HepG2 (cell line): ENCODE measurements around the gene CTSA. TPM values are rescaled to one million over a fixed set of nuclear protein-coding genes. Genes with fewer than 3 reads are reported as not detected.
A peak's percentile ranks its signal among the peaks of the same experiment; 100 is the strongest.

Experiments used
- AGO2 ChIP-seq: fragments of 200-400 bp; formaldehyde crosslinking; optimal IDR thresholded peaks from 2 replicates; pipeline ENCODE3; 2017; ENCODE audit warnings: mild to moderate bottlenecking, low read depth, low read length, moderate library complexity
- IKZF4 ChIP-seq: sonication (generic); formaldehyde crosslinking; IDR thresholded peaks from 2 replicates; pipeline ENCODE4 v1.5.1; 2020; ENCODE audit warnings: borderline replicate concordance, mild to moderate bottlenecking, low read depth, missing genetic modification reagents; ENCODE audit errors: not compliant biosample characterization
- IRF2 ChIP-seq: IDR thresholded peaks from 2 replicates; pipeline ENCODE4 v1.6.1; 2018; ENCODE audit warnings: missing genetic modification reagents, missing compliant biosample characterization
- NR2F1 ChIP-seq, 2 experiments: fragments of 450-650 bp in 1 of 2; formaldehyde crosslinking in 1 of 2; IDR thresholded peaks; 2 replicates each; pipeline versions ENCODE4 v1.5.0 to v1.6.1; 2016 to 2020; ENCODE audit warnings: mild to moderate bottlenecking in 1 of 2, missing compliant biosample characterization in 1 of 2, missing genetic modification reagents in 1 of 2, moderate library complexity in 1 of 2
- SP1 ChIP-seq, 2 experiments: fragments of 450-650 bp in 1 of 2; sonication (generic) in 1 of 2; formaldehyde crosslinking in 1 of 2; IDR thresholded peaks; 2 replicates each; pipeline versions ENCODE4 v1.4.0 to v1.6.1; 2016 to 2020; ENCODE audit warnings: missing genetic modification reagents in 1 of 2
- ZBTB42 ChIP-seq: sonication (generic); formaldehyde crosslinking; IDR thresholded peaks from 2 replicates; pipeline ENCODE4 v1.5.0; 2020; ENCODE audit warnings: mild to moderate bottlenecking, missing genetic modification reagents
- ZNF121 ChIP-seq: sonication (generic); formaldehyde crosslinking; IDR thresholded peaks from 2 replicates; pipeline ENCODE4 v1.5.0; 2020; ENCODE audit warnings: mild to moderate bottlenecking, missing genetic modification reagents
- ZNF747 ChIP-seq: sonication (generic); formaldehyde crosslinking; IDR thresholded peaks from 2 replicates; pipeline ENCODE4 v1.8.1; 2023; ENCODE audit warnings: missing genetic modification reagents, mild to moderate bottlenecking, borderline replicate concordance
- ZNF75D ChIP-seq: sonication (generic); formaldehyde crosslinking; IDR thresholded peaks from 2 replicates; pipeline ENCODE4 v1.8.1; 2023; ENCODE audit warnings: missing genetic modification reagents, mild to moderate bottlenecking, borderline replicate concordance
- ZNF850 ChIP-seq: sonication (generic); formaldehyde crosslinking; conservative IDR thresholded peaks from 2 replicates; pipeline ENCODE4 v1.9.0; 2021; ENCODE audit warnings: mild to moderate bottlenecking, missing genetic modification reagents
- ZSCAN21 ChIP-seq: sonication (generic); formaldehyde crosslinking; IDR thresholded peaks from 2 replicates; pipeline ENCODE4 v1.8.0; 2022; ENCODE audit warnings: mild to moderate bottlenecking, missing genetic modification reagents, moderate library complexity, borderline replicate concordance
- polyA plus RNA-seq, 8 experiments: library from polyadenylated mRNA; depleted of rRNA in 3 of 8; stranded (reverse) in 7 of 8; unstranded in 1 of 8; fragments of >200 nt; fragmentation: Illumina TruSeq in 4 of 8; extraction: Trizol in 4 of 8; gene quantifications; 2 replicates each; pipeline versions ENCODE4 v1.2.1 to v1.2.3, GENCODE V29; 2011 to 2016; ENCODE audit warnings: low read depth in 4 of 8, missing spikeins in 1 of 8, mixed read lengths in 1 of 8; ENCODE audit not compliant: insufficient read depth in 1 of 8
- total RNA-seq, 5 experiments: library from RNA; depleted of rRNA; stranded (reverse); fragments of >200 nt; fragmentation: Illumina TruSeq; extraction: Trizol; gene quantifications; 2 replicates each; pipeline ENCODE4 v1.2.3, GENCODE V29; 2016; ENCODE audit warnings: low read depth in 1 of 5
- TF ChIP-seq, protein P1 (sequence below): IDR thresholded peaks from 2 replicates; pipeline ENCODE4 v1.4.0; 2020; ENCODE audit warnings: mild to moderate bottlenecking, missing genetic modification reagents
- TF ChIP-seq, protein P2 (sequence below): IDR thresholded peaks from 2 replicates; pipeline ENCODE4 v1.6.1; 2018; ENCODE audit warnings: missing genetic modification reagents, mild to moderate bottlenecking, missing compliant biosample characterization
- TF ChIP-seq, protein P3 (sequence below): sonication (generic); formaldehyde crosslinking; IDR thresholded peaks from 2 replicates; pipeline ENCODE4 v1.5.0; 2020; ENCODE audit warnings: mild to moderate bottlenecking, missing genetic modification reagents, moderate library complexity
- TF ChIP-seq, protein P4 (sequence below): sonication (generic); formaldehyde crosslinking; IDR thresholded peaks from 2 replicates; pipeline ENCODE4 v1.4.0; 2020; ENCODE audit warnings: missing genetic modification reagents, borderline replicate concordance
- TF ChIP-seq, protein P5 (sequence below): sonication (generic); formaldehyde crosslinking; conservative IDR thresholded peaks from 2 replicates; pipeline ENCODE4 v1.4.0; 2020; ENCODE audit warnings: missing genetic modification reagents

The CTSA gene
- total and polyA plus RNA-seq, 2 of the 13 experiments (the other 11 are each of a cell fraction or from before 2014, with no cell fraction given) = 202 to 231 TPM

DNA sequence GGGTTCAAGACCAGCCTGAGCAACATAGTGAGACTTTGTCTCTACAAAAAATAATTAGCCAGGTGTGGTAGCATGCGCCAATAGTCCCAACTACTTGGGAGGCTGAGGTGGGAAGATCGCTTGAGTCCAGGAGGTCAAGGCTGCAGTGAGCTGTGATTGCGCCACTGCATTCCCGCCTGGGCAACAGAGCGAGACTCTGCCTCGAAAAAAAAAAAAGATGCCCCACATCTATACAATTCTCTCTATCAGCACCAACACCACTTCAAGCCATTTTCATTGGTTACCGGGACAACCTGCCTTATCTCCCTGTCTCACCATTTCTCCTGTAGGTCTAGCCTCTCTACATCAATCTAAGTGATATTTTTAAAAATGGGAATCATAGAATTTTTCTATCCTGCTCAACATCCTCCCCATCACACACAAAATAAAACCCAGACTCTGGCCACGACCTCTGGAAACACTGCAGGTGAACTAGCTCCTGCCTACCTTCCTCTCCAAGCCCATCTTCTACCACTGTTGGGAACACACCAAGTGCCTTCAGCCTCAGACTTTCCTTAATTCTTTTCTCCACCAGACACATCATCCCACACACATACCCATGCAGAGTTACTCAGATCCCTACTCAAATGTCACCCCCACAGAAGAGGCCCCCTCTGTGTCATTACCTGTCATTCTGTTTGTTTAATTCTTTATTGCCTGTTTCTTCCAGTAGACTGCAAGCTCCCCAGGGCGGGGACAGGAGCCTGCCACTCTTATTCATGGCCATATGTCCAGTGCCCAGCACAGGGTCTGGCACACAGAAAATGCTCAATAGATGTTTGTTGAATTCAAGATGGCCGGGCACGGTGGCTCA is 30.4 kb downstream of the CTSA start (continued):
- TF ChIP-seq, protein P1, sequence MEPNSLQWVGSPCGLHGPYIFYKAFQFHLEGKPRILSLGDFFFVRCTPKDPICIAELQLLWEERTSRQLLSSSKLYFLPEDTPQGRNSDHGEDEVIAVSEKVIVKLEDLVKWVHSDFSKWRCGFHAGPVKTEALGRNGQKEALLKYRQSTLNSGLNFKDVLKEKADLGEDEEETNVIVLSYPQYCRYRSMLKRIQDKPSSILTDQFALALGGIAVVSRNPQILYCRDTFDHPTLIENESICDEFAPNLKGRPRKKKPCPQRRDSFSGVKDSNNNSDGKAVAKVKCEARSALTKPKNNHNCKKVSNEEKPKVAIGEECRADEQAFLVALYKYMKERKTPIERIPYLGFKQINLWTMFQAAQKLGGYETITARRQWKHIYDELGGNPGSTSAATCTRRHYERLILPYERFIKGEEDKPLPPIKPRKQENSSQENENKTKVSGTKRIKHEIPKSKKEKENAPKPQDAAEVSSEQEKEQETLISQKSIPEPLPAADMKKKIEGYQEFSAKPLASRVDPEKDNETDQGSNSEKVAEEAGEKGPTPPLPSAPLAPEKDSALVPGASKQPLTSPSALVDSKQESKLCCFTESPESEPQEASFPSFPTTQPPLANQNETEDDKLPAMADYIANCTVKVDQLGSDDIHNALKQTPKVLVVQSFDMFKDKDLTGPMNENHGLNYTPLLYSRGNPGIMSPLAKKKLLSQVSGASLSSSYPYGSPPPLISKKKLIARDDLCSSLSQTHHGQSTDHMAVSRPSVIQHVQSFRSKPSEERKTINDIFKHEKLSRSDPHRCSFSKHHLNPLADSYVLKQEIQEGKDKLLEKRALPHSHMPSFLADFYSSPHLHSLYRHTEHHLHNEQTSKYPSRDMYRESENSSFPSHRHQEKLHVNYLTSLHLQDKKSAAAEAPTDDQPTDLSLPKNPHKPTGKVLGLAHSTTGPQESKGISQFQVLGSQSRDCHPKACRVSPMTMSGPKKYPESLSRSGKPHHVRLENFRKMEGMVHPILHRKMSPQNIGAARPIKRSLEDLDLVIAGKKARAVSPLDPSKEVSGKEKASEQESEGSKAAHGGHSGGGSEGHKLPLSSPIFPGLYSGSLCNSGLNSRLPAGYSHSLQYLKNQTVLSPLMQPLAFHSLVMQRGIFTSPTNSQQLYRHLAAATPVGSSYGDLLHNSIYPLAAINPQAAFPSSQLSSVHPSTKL (CRISPR knock-in tag) = peak; percentile 75
- TF ChIP-seq SP1 (IDR thresholded peaks at IDR 0.05) (no peak), SP1 (CRISPR knock-in tag; IDR thresholded peaks at IDR 0.05) (no peak), AGO2 (no peak), NR2F1 (CRISPR knock-in tag; IDR thresholded peaks at IDR 0.05) (peak in 1 of 2 experiments; percentile 33; a peak in 2 of 4 replicates), ZBTB42 (CRISPR knock-in tag) (no peak), IKZF4 (CRISPR knock-in tag) (no peak), ZNF747 (CRISPR knock-in tag) (no peak), ZNF850 (CRISPR knock-in tag) (no peak), ZNF121 (CRISPR knock-in tag) (peak; percentile 100), ZNF75D (CRISPR knock-in tag) (no peak), ZSCAN21 (no peak), IRF2 (CRISPR knock-in tag) (no peak)
- TF ChIP-seq, protein P2, sequence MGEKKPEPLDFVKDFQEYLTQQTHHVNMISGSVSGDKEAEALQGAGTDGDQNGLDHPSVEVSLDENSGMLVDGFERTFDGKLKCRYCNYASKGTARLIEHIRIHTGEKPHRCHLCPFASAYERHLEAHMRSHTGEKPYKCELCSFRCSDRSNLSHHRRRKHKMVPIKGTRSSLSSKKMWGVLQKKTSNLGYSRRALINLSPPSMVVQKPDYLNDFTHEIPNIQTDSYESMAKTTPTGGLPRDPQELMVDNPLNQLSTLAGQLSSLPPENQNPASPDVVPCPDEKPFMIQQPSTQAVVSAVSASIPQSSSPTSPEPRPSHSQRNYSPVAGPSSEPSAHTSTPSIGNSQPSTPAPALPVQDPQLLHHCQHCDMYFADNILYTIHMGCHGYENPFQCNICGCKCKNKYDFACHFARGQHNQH (CRISPR knock-in tag) = no peak
- TF ChIP-seq, protein P3, sequence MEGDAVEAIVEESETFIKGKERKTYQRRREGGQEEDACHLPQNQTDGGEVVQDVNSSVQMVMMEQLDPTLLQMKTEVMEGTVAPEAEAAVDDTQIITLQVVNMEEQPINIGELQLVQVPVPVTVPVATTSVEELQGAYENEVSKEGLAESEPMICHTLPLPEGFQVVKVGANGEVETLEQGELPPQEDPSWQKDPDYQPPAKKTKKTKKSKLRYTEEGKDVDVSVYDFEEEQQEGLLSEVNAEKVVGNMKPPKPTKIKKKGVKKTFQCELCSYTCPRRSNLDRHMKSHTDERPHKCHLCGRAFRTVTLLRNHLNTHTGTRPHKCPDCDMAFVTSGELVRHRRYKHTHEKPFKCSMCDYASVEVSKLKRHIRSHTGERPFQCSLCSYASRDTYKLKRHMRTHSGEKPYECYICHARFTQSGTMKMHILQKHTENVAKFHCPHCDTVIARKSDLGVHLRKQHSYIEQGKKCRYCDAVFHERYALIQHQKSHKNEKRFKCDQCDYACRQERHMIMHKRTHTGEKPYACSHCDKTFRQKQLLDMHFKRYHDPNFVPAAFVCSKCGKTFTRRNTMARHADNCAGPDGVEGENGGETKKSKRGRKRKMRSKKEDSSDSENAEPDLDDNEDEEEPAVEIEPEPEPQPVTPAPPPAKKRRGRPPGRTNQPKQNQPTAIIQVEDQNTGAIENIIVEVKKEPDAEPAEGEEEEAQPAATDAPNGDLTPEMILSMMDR (CRISPR knock-in tag) = no peak
- TF ChIP-seq, protein P4, sequence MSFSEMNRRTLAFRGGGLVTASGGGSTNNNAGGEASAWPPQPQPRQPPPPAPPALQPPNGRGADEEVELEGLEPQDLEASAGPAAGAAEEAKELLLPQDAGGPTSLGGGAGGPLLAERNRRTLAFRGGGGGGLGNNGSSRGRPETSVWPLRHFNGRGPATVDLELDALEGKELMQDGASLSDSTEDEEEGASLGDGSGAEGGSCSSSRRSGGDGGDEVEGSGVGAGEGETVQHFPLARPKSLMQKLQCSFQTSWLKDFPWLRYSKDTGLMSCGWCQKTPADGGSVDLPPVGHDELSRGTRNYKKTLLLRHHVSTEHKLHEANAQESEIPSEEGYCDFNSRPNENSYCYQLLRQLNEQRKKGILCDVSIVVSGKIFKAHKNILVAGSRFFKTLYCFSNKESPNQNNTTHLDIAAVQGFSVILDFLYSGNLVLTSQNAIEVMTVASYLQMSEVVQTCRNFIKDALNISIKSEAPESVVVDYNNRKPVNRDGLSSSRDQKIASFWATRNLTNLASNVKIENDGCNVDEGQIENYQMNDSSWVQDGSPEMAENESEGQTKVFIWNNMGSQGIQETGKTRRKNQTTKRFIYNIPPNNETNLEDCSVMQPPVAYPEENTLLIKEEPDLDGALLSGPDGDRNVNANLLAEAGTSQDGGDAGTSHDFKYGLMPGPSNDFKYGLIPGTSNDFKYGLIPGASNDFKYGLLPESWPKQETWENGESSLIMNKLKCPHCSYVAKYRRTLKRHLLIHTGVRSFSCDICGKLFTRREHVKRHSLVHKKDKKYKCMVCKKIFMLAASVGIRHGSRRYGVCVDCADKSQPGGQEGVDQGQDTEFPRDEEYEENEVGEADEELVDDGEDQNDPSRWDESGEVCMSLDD (CRISPR knock-in tag) = no peak
- TF ChIP-seq, protein P5, sequence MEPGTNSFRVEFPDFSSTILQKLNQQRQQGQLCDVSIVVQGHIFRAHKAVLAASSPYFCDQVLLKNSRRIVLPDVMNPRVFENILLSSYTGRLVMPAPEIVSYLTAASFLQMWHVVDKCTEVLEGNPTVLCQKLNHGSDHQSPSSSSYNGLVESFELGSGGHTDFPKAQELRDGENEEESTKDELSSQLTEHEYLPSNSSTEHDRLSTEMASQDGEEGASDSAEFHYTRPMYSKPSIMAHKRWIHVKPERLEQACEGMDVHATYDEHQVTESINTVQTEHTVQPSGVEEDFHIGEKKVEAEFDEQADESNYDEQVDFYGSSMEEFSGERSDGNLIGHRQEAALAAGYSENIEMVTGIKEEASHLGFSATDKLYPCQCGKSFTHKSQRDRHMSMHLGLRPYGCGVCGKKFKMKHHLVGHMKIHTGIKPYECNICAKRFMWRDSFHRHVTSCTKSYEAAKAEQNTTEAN (CRISPR knock-in tag) = no peak
